H1 (cell line): ENCODE results near the gene IL3.

Source experiments
- CEBPB ChIP-seq: IDR thresholded peaks from 2 replicates; pipeline ENCODE4 v1.6.1; 2012; ENCODE audit warnings: low read depth, low read length
- CTCF ChIP-seq, 3 experiments: IDR thresholded peaks; 1 replicate in 2 of 3; 2 replicates in 1 of 3; pipeline versions ENCODE4 v1.5.1 to v1.6.1; 2011; ENCODE audit warnings: low read length in 3 of 3, mild to moderate bottlenecking in 3 of 3, inconsistent platforms in 2 of 3, low read depth in 1 of 3, moderate library complexity in 1 of 3; ENCODE audit not compliant: insufficient read depth in 1 of 3; ENCODE audit errors: control extremely low read depth in 1 of 3
- EP300 ChIP-seq, 2 experiments: IDR thresholded peaks; 1 replicate in 1 of 2; 2 replicates in 1 of 2; pipeline ENCODE4 v1.6.1; 2011 to 2012; ENCODE audit warnings: low read depth in 2 of 2, low read length in 2 of 2, mild to moderate bottlenecking in 2 of 2, borderline replicate concordance in 1 of 2, inconsistent platforms in 1 of 2, moderate library complexity in 1 of 2
- POLR2A ChIP-seq, 2 experiments: IDR thresholded peaks; 1 replicate in 1 of 2; 2 replicates in 1 of 2; pipeline ENCODE4 v1.6.1; 2011; ENCODE audit warnings: low read depth in 2 of 2, low read length in 2 of 2, mild to moderate bottlenecking in 2 of 2; ENCODE audit errors: control extremely low read depth in 1 of 2
- POLR2AphosphoS5 ChIP-seq: IDR thresholded peaks from 2 replicates; pipeline ENCODE4 v1.6.1; 2011; ENCODE audit warnings: low read depth, low read length
- RFX5 ChIP-seq: IDR thresholded peaks from 2 replicates; pipeline ENCODE4 v1.6.1; 2011; ENCODE audit warnings: low read depth, low read length, improper control_type of control experiment, borderline replicate concordance
- TEAD4 ChIP-seq: IDR thresholded peaks from 2 replicates; pipeline ENCODE4 v1.6.1; 2012; ENCODE audit warnings: low read depth, low read length, inconsistent platforms, mixed read lengths

GRCh38 chr5:132013006-132013689 lies 47.3 kb upstream of the IL3 start:
- TF ChIP-seq RFX5 (no peak), CEBPB (no peak), EP300 (IDR thresholded peaks at IDR 0.05; ENCODE audit: borderline replicate concordance in 1 of 2, low read depth in 2 of 2, low read length in 2 of 2) (no peak), POLR2A (IDR thresholded peaks at IDR 0.05; ENCODE audit: control extremely low read depth in 1 of 2, low read depth in 2 of 2, low read length in 2 of 2) (no peak), POLR2AphosphoS5 (no peak), CTCF (IDR thresholded peaks at IDR 0.05; ENCODE audit: control extremely low read depth in 1 of 3, insufficient read depth in 1 of 3, low read depth in 1 of 3, low read length in 3 of 3) (no peak), TEAD4 (no peak)
